Coronary artery (tissue), 2 donors: Measurements from ENCODE around the gene TMEM131L.

Source experiments
- DNase-seq: peaks from one replicate; pipeline ENCODE4 v3.0.0-alpha.2; 2017; ENCODE audit warnings: low spot score
- H3K27ac ChIP-seq, 2 donors: fragments of 200-600 bp; sonication (generic); one replicate each; pipeline ENCODE4 v1.5.1; 2016 to 2019
- H3K4me3 ChIP-seq: fragments of 200-600 bp; sonication (generic); 2 replicates; pipeline ENCODE4 v1.5.1; 2016; ENCODE audit warnings: mild to moderate bottlenecking, moderate library complexity
- TF ChIP-seq, protein P1 (sequence below): fragments of 200-600 bp; sonication (generic); IDR thresholded peaks from one replicate; pipeline ENCODE4 v1.5.1; 2019; ENCODE audit warnings: antibody characterized with exemption

The TMEM131L gene

DNA sequence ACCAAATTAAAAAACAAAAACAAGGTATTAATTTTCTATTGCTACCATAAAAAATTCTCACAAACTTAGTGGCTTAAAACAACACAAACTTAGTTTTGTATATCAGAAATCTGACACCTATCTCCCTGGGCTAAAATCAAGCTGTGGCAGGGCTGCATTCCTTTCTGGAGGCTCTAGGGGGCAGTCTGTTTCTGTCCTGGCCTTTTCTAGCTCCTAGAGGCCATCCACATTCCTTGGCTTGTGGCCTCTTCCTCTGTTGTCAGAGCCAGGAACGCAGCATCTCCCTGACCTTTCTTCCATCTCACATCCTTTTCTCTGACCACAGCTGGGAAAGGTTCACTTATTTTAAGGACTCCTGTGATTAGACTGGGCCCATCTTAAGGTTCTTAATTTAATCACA, 179.0 kb downstream of the TMEM131L start:
- TF ChIP-seq, protein P1, sequence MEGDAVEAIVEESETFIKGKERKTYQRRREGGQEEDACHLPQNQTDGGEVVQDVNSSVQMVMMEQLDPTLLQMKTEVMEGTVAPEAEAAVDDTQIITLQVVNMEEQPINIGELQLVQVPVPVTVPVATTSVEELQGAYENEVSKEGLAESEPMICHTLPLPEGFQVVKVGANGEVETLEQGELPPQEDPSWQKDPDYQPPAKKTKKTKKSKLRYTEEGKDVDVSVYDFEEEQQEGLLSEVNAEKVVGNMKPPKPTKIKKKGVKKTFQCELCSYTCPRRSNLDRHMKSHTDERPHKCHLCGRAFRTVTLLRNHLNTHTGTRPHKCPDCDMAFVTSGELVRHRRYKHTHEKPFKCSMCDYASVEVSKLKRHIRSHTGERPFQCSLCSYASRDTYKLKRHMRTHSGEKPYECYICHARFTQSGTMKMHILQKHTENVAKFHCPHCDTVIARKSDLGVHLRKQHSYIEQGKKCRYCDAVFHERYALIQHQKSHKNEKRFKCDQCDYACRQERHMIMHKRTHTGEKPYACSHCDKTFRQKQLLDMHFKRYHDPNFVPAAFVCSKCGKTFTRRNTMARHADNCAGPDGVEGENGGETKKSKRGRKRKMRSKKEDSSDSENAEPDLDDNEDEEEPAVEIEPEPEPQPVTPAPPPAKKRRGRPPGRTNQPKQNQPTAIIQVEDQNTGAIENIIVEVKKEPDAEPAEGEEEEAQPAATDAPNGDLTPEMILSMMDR: no peak
- no peak for DNase-seq
- H3K4me3 ChIP-seq: no peak overlapping the region
- no peak overlapping the region for H3K27ac ChIP-seq

DNA sequence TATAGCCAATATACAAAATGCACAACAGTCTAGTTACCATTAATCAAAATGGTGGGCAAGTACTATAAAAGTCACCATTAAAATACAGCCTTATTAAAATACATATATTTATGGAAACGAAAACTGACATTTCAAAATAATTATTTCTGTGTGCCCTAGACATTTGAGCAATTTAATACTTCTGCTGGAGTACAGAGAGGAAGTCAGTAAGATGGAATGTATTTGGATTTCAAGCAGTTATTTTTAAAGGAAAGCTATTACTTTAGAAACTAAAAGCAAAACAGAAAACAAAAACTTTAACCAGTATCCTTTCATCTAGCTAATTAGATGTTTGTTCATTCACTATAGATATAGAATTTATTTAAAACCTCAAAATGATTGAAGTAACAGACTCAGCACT, 180.1 kb downstream of the TMEM131L start:
- H3K27ac ChIP-seq: no peak overlapping the region
- TF ChIP-seq, protein P1: no peak
- no peak for DNase-seq
- H3K4me3 ChIP-seq: no peak overlapping the region

DNA sequence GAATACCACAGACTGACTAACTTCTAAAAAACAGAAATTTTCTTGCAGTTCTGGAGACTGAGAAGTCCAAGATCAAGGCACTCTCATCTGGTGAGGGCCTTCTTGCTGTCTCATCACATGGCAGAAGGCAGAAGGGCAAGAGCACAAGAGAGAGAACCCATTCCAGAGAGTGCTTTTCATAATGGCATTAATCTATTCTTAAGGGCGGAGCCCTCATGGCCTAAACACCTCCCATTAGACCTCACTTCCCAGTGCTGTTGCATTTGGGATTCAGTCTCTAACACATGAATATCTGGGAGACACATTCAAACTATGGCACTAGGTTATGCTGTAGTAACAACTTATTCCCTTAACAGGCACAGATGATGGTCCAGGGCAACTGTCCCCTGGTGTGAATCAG, 180.8 kb downstream of the TMEM131L start:
- H3K27ac ChIP-seq: no peak overlapping the region
- no peak for DNase-seq
- H3K4me3 ChIP-seq: no peak overlapping the region
- TF ChIP-seq, protein P1: no peak

DNA sequence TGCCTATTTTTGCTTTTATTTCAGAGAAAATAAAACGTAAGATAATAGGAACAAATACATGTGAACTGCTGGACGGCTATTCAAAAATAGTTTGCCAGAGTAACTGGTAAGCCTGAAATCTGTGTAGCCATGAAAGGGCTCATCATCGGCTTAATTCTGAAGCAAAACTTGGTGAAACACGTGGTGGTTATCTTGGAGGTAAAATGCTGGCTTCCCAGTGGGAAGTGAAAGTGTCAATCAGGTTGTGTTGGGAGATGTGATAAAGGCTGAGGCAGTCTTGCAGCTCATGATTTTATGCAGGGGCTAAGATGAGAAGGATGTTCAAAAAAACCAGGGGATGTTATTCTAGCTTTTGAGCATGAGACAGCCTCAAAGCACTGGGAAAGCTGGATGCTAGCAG, 181.8 kb downstream of the TMEM131L start:
- no peak for DNase-seq
- H3K4me3 ChIP-seq: no peak overlapping the region
- H3K27ac ChIP-seq: no peak overlapping the region
- TF ChIP-seq, protein P1: no peak

DNA sequence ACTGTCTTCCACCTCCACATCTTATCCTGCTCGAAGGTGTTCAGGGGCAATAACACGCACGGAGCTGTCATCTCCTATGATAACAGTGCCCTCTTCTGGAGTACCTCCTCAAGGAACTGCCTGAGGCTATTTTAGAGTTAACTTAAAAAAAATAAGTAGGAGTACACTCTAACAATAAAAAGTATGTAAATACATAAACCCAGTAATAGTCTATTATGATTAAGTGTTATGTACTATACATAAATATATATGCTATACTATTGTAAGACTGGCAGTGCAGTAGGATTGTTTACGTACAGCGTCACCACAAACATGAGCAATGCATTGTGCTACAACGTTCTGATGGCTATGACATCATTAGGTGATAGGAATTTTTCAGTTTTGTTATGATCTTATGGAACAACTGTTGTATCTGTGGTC, 183.4 kb downstream of the TMEM131L start:
- H3K4me3 ChIP-seq: no peak overlapping the region
- no peak overlapping the region for H3K27ac ChIP-seq
- DNase-seq: no peak
- TF ChIP-seq, protein P1: no peak

DNA sequence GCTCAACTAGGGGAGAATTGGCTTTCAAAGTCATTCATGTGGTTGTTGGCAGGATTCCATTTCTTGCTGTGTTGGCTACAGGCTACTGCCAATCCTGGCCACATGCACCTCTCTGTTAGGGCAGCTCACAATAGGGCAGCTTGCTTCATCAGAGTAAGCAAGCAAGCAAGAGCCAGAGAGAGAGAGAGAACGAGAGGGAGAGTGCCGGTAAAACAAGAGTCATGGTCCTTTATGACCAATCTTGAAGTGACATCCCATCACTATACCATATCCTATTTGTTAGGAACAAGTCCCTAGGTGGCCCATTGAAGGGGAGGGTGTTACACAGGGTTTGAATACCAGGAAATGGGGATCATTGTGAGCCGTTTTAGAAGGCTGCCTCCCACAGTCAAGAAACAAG, 185.0 kb downstream of the TMEM131L start:
- TF ChIP-seq, protein P1: no peak
- DNase-seq: no peak
- Histone ChIP-seq H3K27ac (peak overlapping the region in 1 of 2 donors; percentile 79), H3K4me3 (no peak overlapping the region)

DNA sequence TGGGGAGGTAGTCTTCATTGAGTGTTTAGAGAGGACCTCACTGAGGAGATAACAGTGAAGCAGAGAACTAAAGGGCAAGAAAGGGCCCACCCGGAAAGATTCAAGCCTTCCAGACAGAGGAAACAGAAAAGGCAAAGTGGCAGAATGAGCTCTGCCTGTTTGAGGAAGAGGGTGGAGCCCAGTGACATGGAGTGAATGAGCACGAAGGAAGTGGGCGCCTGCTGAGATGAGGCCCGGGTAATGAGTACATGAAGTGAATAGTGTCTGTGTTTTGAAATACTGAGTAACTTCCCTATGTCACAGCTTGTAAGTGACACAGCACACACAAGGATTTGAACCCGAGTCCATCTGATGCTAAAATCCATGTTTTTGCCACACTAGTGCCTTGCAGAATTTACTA, 185.4 kb downstream of the TMEM131L start:
- Histone ChIP-seq H3K27ac (peak overlapping the region in 1 of 2 donors; percentile 79), H3K4me3 (no peak overlapping the region)
- TF ChIP-seq, protein P1: no peak
- DNase-seq: no peak
